HG03354 (cell line): ENCODE results near the gene AVEN.
"Not testable (repeated sequence)": the region's sequence is repeated elsewhere in the genome, so short reads cannot be mapped to it uniquely, and the experiment has no call there.

ENCODE experiments used
- ATAC-seq: cut with Tn5 transposase; IDR thresholded peaks from one replicate; pipeline ENCODE4 v1.9.1; 2021; ENCODE audit warnings: mild to moderate bottlenecking; ENCODE audit not compliant: unreplicated experiment, poor library complexity, severe bottlenecking

Gene AVEN

GRCh38 chr15:33995666-33996065 lies 43.3 kb downstream of the AVEN start:
- not testable (repeated sequence) for ATAC-seq

GRCh38 chr15:33994005-33994615 lies 44.9 kb downstream of the AVEN start:
- ATAC-seq, result no peak

GRCh38 chr15:33988384-33988783 lies 50.6 kb downstream of the AVEN start:
- ATAC-seq, result no peak

GRCh38 chr15:33987444-33987843 lies 51.6 kb downstream of the AVEN start:
- ATAC-seq, result no peak

- no peak for ATAC-seq
Measured at GRCh38 chr15:33985751-33986150, 53.3 kb downstream of the AVEN start.

- no peak for ATAC-seq
Measured at GRCh38 chr15:33985287-33985686, 53.7 kb downstream of the AVEN start.

- ATAC-seq, result no peak
Measured at GRCh38 chr15:33982516-33982915, 56.5 kb downstream of the AVEN start.

- ATAC-seq, result no peak
Measured at GRCh38 chr15:33980159-33980558, 58.8 kb downstream of the AVEN start.

GRCh38 chr15:33975022-33975565 lies 63.9 kb downstream of the AVEN start:
- no peak for ATAC-seq

- ATAC-seq, result no peak
Measured at GRCh38 chr15:33971811-33972210, 67.2 kb downstream of the AVEN start.

- ATAC-seq, result no peak
Measured at GRCh38 chr15:33968821-33969220, 70.2 kb downstream of the AVEN start.

GRCh38 chr15:33968224-33968623 lies 70.8 kb downstream of the AVEN start, which contains the start of gene CHRM5:
Gene CHRM5, plus strand, starts transcription at chr15:33968497. Its CDS starts 94,221 bp downstream, at chr15:34062718.
- ATAC-seq, result no peak

- ATAC-seq, result no peak
Measured at GRCh38 chr15:33964665-33965040, 74.4 kb downstream of the AVEN start.

GRCh38 chr15:33963831-33964664 lies 75.0 kb downstream of the AVEN start:
- ATAC-seq, result peak; percentile 56

- no peak for ATAC-seq
Measured at GRCh38 chr15:33960549-33960935, 78.5 kb downstream of the AVEN start.

- ATAC-seq, result no peak
Measured at GRCh38 chr15:33959844-33960548, 79.0 kb downstream of the AVEN start.

GRCh38 chr15:33956397-33956796 lies 82.6 kb downstream of the AVEN start:
- ATAC-seq, result no peak

GRCh38 chr15:33955945-33956344 lies 83.1 kb downstream of the AVEN start:
- no peak for ATAC-seq

GRCh38 chr15:33946152-33946551 lies 92.9 kb downstream of the AVEN start:
- ATAC-seq, result no peak

GRCh38 chr15:33941279-33942063 lies 97.5 kb downstream of the AVEN start:
- peak; percentile 67 for ATAC-seq
